Activated CD4-positive, alpha-beta T cell treated with anti-CD3 and anti-CD28 coated beads, Interleukin-2, Interleukin-6, amounts not matched to agents 100 ng/mL and 50 ng/mL, durations not matched to agents 16 hours and 8 hours (primary cell): ENCODE data around the gene UQCR10.

Experiments used
- DNase-seq: peaks from one replicate; pipeline ENCODE4 v3.0.0-alpha.2; 2020

UQCR10 gene

DNA sequence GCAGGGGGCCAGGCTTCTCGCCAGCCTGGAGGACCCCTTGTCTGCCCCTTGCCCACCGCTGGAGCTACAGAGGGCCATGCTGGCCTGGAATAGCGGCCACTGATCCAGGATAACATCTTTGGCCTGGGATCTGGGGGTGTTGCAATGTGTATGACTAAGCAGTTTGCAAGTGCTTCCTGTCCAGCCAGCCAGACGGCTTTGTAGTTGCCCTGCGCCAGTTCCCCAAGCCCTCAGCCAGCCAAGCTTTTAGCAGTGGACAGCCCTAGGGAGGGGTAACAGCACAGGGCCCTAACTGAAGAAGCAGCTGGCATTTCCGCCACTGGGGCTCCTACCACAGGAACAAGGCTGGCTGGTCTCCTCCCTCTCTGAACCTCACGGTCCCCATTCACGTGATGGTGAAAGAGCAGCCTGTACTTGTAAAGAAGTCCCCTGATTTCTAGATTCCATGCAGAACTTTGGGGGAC is 32.1 kb downstream of the UQCR10 start:
- DNase-seq: no peak

DNA sequence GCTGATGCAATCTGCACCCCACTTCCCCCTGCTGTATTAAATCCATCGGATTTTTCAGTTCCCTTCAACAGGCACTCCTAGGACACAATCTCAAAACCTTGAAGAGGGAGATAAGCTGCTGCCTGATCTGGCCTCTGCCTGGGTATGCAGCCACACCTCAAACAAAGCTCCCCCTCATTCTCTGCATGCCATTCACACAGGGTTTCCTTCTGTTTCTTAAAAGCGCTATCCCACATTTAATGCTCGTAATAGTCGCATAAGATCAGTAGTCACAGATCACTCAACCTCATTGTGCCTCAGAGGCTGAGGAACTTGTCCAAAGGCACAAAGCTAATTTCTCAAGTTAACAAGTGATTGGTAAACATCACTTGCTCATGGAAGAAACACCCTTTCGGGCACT is 34.0 kb downstream of the UQCR10 start:
- DNase-seq: no peak

DNA sequence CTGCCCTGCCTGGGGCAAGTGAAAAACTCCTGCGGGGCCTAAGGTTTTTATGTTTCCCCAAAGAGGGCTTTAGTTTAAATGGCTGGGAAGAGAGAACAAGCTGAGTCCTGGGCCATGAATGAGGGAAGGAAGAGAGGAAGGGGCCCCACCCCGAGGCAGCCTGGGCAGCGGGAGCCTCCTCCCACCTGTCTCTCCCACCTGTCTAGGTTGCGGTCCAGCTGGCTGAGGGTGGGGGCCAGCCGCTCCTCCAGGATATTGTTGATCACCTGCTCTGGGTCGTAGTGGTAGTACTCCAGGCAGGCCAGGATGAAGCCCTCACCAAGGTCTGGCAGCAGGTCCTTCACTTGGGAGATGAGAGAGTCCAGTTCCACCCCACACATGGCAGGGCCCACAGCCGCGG is 34.6 kb downstream of the UQCR10 start:
- DNase-seq: no peak

DNA sequence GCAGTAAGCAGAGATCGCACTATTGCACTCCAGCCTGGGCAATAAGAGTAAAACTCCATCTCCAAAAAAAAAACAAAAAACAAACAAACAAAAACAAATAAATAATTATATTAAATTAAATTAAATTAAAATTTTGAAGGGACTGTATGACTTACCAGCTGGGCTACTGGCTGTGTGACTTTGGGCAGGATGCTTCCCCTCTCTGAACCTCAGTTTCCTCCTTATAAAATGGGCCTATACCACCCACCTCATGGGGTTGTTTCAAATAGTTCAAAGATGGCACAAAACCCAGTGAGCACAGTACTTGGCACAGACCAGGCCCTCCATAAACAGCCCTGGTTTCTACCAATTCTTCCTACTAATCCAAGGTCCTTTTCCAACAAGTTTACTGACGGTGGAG is 36.0 kb downstream of the UQCR10 start:
- no peak for DNase-seq

DNA sequence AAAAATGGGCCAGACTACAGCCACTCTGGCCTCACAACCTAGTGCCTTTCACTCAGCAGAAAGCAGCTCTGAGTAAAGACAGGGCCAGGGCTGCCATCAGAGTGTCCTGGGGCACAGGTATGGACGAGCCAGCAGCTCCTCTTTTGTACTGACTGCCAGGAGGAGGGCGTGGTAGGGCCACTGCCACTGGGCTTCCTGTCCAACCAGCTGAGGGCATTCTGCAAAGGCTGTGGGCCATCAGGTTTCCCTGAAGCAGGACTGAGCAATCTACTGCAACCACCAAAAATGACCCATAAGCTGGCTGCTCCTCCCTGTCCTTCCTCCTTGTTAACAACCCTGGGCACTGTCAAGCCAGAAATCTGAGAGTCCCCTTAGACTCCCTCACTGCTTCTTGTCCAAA is 37.8 kb downstream of the UQCR10 start:
- DNase-seq: no peak

DNA sequence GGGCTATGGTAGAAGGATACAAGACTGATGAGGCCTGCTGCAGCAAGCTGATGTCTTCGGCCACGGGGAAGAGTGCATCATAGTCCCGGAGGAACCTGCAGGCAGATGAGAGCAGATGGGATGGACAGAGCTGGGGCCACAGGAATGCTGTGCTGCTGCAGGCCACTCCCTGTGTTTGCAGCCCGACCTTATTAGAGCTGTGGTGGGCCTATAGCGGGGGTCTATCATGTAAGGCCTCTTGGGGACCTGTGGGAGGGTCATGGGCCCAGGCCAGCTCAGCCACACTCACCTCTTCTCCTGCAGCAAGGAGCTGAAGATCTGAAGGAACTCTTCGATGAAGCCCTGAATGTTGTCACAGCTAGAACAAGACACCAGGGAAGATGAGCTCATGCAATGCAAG is 39.0 kb downstream of the UQCR10 start:
- no peak for DNase-seq

DNA sequence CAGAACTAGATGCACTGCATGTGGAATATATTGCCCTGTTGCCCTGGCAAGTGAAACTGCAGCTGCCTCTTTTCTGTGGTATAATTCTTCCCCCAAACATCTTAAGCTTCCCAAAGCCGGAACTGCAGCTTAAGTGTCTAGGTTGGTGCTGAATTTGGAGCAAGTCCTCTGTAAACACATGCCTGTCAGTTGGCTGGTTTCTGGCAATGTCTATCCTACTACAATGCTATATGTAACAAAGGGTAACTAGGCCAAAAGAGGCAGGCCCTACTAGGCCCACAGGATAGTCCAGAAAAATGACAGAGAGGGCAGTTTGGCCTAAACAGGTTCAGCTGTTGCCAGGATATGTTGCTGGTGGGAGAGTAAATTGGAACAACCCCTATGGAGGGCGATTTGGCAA is 43.0 kb downstream of the UQCR10 start:
- no peak for DNase-seq

DNA sequence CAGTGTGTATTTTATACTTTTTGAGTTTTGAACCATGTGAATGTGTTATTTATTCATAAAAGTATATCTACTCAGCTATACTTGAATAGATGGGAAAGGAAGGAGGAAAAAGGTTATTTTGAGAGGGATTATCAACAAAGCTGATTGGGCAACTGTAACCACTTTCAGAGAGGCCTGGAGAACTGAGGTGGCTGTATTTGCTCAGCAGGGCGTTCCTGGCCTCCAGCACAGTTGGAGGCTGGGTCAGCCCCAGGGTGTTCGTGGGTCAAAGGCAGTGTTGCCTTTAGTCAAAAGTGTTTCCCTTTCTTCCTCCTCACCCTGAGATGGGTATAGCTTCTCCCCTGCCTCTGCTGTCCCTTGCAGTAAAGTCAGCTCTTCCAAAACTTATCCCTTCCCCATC is 44.2 kb downstream of the UQCR10 start:
- no peak for DNase-seq

DNA sequence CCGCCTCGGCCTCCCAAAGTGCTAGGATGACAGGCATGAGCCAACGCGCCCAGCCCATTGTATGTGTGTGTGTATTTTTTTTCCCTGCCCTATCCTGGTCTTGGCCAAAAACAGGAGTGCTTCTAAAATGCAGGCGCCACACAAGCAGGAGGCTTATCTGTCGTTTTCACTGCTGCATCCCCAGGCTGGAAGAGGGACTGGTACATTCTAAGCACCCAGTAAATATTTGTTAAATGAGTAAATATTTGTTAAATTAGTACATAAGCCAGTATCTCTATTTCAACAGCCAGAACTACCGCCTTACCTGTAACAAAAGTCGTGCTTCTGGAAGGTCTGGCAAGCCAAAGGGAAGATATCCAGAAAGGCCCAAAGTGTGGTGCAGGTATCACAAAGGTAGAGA is 46.0 kb downstream of the UQCR10 start:
- DNase-seq: no peak

DNA sequence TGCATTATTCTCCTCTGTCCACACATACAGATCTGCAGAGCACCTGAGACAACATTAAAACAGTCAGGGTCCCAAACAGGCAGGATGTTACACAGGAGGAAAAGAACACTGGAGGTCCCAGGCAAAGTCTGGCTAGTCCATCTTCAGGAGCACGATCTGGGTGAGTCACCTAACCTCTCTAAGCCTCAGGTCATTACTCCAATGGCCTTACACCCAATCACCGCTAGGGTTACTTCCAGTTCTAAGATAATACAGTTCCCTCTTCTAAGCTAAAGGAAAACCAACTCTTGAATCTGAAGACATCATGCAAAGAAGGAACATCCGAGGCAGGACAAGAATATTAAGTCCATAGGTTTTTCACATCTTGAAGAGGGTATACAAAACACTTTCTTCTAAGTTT is 46.4 kb downstream of the UQCR10 start:
- no peak for DNase-seq

DNA sequence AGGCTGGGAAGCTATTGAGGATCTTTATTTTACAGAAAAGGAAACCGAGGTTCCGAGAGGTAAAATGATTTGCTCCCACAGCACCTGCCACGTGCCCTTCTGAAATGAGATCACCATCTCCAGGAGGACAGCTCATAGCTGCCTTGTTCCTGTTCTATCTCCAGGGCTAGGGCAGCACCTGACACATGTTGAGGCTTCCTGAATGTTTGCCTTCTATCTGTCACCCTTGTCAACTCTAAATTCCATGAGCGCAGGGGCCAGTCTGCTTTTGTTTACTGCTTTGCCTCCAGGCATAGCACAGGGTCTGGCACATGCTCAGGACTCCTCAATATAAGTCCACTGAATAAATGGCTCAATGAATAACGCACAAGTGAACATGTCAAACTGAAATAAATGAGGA is 46.8 kb downstream of the UQCR10 start:
- no peak for DNase-seq

DNA sequence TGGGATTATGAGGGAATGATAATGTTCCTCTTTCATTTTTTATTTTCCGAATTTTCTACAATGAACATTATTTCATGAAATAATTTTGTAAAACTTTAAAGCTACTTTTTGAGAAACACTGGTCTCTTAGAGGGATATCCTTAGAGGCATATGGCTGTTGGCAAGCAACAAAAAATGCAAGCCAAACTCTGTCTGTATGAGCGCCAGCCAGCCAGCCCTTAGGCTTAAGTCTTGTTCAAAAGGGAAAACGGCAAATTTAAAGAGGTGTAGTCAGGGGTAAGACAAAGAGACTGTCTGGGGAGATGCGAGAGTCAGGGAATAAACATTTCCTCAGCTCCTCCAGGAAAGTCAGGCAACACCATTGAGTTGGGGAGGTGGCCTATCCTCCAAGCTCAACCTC is 48.4 kb downstream of the UQCR10 start:
- DNase-seq: no peak

DNA sequence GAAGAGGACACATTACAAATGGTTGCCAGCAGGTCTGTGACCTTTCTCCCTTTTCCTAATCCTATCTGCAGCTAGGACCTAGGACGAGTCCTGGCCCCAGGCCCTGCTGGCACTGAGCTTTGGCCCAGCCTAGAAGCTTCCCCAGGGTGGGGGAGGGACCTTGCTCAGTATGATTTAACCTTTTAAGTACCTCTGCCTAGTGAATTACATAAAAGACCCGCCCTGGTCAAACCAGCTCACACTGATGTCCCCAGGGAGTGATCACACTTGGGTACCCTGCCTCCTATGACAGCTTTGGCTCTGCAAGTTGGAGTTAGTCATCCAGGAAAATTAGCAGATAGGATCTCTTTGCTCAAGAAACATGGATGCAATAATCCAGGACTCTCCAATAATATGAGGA is 49.0 kb downstream of the UQCR10 start:
- DNase-seq: no peak

DNA sequence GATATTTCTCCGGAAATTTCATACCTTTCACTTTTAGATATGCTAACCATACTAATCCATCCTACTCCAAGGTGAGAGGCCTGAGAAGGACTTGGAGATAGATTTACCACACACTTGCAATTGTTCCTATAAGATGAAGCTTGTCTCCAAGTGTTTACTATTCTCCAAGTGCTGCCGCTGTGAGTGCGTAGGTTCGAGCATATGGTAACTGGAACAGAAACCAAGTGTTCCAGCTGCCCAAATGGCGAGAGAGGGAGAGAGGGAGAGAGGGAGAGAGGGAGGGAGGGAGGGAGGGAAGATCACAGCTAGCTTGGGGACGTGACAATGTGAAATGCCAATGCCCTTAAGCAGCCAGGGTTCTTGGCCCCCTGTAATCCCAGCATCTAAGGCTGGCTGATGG is 49.4 kb downstream of the UQCR10 start:
- DNase-seq: no peak

DNA sequence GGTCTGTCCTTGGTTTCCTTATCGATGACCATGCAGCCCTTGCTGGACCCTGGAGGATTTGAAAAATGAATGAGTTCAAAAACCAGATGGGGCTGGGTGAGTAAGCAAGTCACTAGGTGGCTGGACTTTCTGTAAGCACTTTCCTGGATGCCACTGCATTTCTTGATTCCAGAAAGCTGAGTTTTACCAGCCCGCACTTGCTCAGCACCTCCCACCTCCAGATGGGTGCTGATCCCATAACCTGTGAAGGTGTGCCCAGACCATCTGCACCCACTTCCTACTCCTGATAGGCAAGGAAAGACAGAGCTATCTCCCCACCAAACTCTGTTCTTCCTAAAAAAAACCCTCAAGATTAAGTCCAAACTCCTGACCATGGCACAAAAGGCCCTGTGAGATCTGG is 49.8 kb downstream of the UQCR10 start:
- DNase-seq: no peak

DNA sequence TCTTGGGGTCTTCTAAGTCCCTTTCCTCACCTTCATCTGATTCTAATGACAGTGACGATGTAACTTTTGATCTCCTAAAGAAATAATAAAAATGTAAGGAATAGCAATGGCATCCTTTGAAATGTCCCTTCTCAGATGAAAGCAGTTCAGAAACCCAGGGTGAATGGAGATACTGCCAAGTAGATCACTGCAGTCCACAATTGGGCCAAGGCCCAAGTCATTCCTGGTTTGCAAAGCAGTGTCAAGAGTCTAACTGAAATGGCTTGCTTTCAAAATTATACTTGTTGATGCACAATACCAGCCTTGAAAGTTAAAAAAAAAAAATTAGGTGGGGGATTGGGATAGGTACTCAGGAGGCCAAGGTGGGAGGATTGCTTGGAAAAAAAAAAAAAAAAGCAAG is 50.6 kb downstream of the UQCR10 start:
- no peak for DNase-seq

DNA sequence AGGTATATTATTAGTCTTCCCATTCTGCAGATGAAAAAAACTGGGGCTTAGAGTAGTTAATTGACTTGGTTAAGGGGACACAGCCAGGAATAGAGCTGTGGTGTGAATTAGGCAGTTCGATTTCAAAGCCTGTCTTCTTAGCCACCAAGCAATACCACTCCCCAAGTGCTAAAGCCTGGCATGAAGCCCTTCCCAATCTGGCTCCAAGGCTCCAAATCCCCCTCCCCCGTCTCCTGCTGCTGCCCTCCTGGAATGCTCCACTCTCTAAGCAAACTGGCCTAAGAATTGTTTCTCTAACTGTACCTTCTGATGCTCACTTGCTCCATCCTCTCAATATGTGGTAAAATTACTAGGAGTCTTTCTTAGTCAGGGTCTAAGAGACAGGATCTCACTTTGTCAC is 52.3 kb downstream of the UQCR10 start:
- DNase-seq: no peak
